GM23338 (cell line): ENCODE results near the gene ANKRD55.

ENCODE experiments used
- EZH2 ChIP-seq: fragments of 200-600 bp; sonication (generic); IDR thresholded peaks from one replicate; pipeline ENCODE4 v1.8.0; 2017; ENCODE audit warnings: antibody characterized with exemption, mild to moderate bottlenecking, low read depth; ENCODE audit not compliant: unreplicated experiment
- EZH2phosphoT487 ChIP-seq: fragments of 200-600 bp; sonication (generic); IDR thresholded peaks from one replicate; pipeline ENCODE4 v1.8.1; 2018; ENCODE audit warnings: antibody characterized with exemption; ENCODE audit not compliant: unreplicated experiment
- JUNB ChIP-seq: IDR thresholded peaks from one replicate; pipeline ENCODE4 v1.6.1; 2016; ENCODE audit warnings: antibody characterized with exemption; ENCODE audit not compliant: unreplicated experiment
- POLR2AphosphoS5 ChIP-seq: IDR thresholded peaks from 2 replicates; pipeline ENCODE4 v1.6.1; 2016; ENCODE audit warnings: antibody characterized with exemption, low read depth
- STAT1 ChIP-seq: IDR thresholded peaks from one replicate; pipeline ENCODE4 v1.6.1; 2016; ENCODE audit warnings: antibody characterized with exemption; ENCODE audit not compliant: unreplicated experiment
- TF ChIP-seq, protein P1 (sequence below), 2 experiments: fragments of 200-600 bp in 1 of 2; sonication (generic) in 1 of 2; conservative IDR thresholded peaks; 2 replicates each; pipeline versions ENCODE4 v1.5.1 to v1.6.1; 2016 to 2017; ENCODE audit warnings: antibody characterized with exemption in 2 of 2, low read depth in 2 of 2, mild to moderate bottlenecking in 2 of 2, moderate library complexity in 1 of 2
- TF ChIP-seq, protein P2 (sequence below): IDR thresholded peaks from one replicate; pipeline ENCODE4 v1.6.1; 2018; ENCODE audit warnings: antibody characterized with exemption; ENCODE audit not compliant: unreplicated experiment

DNA sequence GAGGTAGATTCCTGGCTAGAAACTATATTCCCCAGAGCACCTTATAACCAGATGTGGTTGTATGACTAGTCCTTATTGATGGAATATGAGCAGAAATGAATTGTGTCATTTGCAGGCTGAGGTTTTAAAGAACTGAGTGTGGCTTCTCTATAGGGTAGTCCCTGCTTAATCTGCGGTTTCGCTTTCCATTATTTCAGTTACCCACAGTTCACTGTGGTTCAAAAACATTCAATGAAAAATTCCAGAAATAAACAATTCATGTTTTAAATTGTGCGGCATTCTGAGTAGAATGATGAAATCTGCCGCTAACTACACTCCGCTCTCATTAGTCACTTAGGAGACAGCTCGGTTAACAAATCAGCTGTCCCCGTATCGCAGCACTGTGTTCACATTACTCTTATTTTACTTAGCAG is 65.1 kb downstream of the ANKRD55 start:
- TF ChIP-seq EZH2, result no peak
- TF ChIP-seq, protein P1, sequence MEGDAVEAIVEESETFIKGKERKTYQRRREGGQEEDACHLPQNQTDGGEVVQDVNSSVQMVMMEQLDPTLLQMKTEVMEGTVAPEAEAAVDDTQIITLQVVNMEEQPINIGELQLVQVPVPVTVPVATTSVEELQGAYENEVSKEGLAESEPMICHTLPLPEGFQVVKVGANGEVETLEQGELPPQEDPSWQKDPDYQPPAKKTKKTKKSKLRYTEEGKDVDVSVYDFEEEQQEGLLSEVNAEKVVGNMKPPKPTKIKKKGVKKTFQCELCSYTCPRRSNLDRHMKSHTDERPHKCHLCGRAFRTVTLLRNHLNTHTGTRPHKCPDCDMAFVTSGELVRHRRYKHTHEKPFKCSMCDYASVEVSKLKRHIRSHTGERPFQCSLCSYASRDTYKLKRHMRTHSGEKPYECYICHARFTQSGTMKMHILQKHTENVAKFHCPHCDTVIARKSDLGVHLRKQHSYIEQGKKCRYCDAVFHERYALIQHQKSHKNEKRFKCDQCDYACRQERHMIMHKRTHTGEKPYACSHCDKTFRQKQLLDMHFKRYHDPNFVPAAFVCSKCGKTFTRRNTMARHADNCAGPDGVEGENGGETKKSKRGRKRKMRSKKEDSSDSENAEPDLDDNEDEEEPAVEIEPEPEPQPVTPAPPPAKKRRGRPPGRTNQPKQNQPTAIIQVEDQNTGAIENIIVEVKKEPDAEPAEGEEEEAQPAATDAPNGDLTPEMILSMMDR (conservative IDR thresholded peaks at IDR 0.05; ENCODE audit: low read depth in 2 of 2), result no peak
- TF ChIP-seq, protein P2, sequence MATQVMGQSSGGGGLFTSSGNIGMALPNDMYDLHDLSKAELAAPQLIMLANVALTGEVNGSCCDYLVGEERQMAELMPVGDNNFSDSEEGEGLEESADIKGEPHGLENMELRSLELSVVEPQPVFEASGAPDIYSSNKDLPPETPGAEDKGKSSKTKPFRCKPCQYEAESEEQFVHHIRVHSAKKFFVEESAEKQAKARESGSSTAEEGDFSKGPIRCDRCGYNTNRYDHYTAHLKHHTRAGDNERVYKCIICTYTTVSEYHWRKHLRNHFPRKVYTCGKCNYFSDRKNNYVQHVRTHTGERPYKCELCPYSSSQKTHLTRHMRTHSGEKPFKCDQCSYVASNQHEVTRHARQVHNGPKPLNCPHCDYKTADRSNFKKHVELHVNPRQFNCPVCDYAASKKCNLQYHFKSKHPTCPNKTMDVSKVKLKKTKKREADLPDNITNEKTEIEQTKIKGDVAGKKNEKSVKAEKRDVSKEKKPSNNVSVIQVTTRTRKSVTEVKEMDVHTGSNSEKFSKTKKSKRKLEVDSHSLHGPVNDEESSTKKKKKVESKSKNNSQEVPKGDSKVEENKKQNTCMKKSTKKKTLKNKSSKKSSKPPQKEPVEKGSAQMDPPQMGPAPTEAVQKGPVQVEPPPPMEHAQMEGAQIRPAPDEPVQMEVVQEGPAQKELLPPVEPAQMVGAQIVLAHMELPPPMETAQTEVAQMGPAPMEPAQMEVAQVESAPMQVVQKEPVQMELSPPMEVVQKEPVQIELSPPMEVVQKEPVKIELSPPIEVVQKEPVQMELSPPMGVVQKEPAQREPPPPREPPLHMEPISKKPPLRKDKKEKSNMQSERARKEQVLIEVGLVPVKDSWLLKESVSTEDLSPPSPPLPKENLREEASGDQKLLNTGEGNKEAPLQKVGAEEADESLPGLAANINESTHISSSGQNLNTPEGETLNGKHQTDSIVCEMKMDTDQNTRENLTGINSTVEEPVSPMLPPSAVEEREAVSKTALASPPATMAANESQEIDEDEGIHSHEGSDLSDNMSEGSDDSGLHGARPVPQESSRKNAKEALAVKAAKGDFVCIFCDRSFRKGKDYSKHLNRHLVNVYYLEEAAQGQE, result no peak
- no peak for TF ChIP-seq POLR2AphosphoS5
- TF ChIP-seq JUNB, result no peak
- TF ChIP-seq EZH2phosphoT487, result no peak
- TF ChIP-seq STAT1, result no peak
